GM21367 (cell line): Measurements from ENCODE around the gene ZBTB17.

ENCODE experiments used
- ATAC-seq: cut with Tn5 transposase; IDR thresholded peaks from one replicate; pipeline ENCODE4 v1.9.1; 2021; ENCODE audit not compliant: unreplicated experiment

The ZBTB17 gene

DNA sequence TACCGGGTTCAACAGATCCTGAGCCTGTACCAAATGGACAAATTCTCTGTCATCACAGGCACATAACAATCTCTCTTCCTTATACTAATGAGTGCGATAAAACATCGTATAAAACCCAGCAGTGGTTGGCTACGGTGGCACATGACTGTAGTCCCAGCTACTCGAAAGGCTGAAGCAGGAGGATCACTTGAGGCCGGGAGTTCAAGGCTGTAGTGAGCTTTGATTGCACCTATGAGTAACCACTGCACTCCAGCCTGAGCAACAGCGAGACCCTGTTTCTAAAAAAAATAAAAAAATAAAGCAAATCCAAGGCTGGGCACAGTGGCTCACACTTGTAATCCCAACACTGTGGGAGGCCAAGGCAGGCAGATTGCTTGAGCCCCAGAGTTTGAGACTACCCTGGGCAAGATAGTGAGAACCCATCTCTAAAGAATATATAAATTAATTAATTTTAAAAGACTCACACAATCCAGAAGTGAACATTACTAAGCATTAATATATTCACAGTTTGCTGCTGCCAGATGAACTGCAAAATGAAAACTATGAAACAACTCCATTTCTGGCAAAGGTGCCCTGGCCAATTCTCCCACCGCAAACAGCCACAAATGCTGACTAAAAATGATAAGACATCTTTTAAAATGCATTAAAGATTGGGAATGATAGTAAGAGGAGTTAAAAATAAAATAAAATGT, 13.1 kb downstream of the ZBTB17 start:
- no peak for ATAC-seq

DNA sequence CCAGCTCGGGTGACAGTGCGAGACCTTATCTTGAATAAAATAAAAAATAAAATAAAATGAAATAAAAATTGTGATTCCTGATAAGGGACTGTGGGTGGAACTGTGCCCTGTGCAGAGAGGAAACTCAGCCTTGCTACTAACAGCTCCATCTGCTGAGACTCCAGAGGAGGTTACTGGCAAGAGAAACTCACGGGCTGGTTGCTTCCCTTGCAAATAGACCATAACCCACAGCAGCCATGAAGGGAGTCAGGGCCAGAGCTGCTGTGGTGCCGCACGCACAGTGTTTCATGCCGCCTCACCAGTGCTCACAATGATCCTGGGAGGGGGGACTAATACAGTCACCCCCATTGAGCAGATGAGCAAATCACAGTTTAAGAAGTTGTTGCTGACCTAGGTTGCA, 13.7 kb downstream of the ZBTB17 start:
- ATAC-seq = no peak

DNA sequence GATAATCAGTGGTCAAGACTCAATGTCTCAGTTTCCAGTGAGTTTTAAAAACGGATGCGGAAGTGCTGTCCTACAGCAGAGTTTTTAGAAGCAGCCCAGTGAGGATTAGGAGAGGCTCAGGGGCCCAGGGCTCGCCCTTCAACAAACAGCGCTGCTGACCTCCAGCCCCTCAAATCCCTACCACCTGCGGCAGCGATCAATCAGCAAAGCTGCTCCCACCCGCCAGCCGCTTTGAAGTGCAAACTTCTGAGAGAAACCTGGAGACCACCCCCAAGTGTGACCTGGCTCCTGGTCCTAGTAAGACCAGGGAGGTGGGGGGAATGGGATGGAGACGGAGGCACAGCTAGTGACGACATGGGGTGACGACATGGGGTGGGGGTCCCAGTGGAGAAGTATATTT, 14.4 kb downstream of the ZBTB17 start:
- ATAC-seq = no peak

DNA sequence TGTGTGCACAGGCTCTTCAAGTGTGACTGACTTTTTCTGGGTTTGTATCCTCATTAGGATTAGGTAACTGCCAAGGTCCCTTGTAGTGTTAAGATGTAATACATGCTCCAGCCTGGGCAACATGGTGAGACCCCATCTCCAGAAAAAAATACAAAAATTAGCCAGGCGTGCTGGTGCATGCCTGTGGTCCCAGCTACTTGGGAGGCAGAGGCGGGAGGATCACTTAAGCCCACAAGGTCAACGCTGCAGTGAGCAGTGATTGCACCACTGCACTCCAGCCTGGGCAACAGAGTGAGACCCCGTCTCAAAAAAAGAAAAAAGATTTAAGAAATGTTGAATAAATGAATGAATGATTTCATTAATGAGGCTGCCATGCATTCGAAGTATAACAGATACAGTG, 15.1 kb downstream of the ZBTB17 start:
- no peak for ATAC-seq

DNA sequence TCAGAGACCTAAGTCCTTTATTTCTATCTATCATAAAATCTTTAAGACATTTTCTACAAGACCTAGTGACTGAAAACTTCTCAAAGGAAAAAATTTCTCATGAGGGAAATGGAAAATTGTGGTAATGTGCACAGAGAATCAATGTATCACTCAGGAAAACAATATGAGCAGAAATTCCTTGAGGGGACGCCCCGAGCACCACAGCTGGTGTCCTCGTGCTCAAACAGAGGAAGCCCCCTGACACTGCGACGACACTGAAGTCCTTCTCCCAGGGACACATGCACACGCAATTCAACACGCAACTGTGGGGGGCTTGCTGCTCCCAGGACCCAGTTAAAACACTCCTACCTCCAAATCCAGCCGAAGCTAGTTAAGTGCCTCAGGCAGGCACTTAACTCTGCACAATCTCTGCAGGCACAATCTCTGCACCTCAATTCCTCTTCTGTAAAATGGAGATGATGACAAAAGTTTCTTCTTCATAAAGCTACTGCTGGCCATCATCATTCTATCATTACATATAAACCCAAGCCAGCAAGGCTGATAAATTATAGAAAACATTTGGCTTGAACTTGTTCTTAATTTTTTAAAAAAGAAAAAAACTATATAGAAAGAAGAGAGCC, 16.0 kb downstream of the ZBTB17 start:
- no peak for ATAC-seq

DNA sequence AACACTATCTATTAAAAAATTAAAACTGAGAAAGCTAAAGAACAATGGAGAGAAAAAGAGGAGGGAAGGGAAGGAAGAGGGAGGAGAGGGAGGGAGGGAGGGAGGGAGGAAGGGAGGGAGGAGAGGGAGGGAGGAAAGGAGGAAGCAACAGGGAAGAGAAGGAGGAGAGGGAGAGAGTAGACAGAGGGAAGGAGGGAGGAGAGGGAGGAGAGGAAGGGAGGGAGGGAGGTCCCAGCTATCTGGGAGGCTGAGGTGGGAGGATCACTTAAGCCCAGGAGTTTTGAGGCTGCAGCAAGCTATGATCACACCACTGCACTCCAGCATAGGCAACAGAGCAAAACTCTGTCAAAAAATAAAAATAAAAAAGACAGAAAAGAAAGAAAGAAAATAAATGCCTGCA, 16.5 kb downstream of the ZBTB17 start:
- no peak for ATAC-seq

DNA sequence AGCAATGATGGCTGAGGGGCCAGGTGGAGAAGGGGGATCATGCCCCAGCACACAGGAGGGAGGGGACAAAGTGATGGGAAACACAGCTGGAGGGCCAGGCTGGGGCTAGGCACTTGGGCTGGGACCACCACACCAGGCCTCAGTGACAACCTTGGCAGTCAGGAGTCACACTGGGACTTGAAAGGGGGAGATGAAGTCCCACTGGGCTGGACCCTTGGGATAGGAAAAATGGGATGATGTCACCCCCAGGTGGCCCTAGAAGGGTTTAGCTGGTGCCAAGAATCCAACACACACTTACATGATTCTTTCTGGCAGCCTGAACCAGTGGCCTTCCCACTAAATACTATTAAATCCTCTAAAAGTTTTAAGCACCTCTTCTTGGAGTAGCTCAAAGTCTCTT, 17.1 kb downstream of the ZBTB17 start:
- ATAC-seq = no peak

DNA sequence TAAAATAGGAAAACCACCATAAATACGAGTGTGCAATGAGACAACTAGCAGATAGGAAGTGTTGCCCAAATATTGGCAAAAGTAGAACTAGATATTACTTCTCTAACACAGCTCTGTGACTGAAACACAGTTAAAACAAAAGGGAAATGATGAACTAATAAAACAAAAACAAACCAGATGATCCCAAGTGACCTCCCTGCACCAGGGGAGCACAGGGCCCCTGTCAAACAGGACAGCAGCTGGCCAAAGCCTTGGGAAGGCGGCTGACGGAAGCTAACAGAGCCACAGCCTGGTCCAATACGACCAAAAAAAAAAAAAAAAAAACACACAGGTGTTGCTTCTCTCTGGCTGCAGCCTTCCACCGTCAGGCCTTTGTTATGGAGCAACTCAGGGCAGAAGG, 17.8 kb downstream of the ZBTB17 start:
- ATAC-seq = no peak

DNA sequence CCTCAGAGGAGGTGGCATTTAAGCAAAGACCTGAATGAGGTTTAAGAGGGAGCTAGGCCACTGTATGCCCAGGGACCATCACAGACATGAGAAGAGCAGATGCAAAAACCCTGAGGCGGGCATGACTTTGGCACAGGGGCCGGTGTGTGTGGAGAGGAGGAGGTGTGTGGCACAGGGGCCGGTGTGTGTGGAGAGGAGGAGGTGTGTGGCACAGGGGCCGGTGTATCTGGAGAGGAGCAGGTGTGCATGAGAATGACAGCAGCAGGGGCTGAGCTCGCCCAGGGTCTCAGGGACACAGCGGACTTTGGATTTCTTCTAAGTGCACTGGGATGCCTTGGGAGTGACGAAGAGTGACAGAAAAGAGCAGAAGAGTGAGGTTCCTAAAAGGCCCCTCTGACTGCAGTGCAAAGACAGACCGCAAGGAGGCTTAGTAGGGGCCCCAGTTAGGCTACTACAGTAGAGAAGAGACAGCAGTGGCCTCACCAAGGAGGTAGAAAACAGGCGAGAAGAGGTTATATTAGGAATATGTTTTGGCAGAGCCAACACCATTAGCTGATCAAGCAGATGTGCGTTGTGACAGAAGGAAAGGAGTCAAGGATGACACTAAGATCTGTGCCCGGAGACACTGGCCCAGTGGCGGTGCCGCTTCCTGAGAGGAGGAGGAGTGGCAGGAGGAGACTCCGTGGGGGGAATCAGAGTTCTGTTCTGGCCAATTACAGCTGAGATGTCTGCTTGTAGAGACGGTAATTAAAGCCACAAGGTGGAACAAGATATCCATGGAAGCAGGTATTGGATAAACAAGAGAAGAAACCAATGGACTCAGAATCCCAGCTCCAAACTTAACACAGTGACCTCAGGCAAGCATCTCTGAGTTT, 18.4 kb downstream of the ZBTB17 start:
- ATAC-seq = no peak

DNA sequence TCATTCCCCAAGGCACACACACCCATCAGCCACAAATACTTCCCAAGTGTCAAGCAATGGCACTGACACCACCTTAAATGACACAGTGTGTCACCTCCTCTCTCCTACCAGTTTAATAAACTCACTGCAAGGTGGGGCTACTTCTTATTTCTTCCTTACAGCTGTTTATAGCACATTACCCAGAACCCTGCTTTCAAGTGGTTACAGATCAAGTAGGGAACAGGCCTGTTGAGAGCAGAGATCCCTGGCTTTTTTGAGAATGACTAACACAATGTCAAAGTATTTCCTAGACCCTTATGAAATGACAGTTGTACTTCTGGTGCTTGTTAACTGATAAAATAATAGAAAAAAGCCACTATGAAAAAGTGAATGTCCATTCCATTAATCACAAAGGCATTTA, 19.8 kb downstream of the ZBTB17 start:
- no peak for ATAC-seq

DNA sequence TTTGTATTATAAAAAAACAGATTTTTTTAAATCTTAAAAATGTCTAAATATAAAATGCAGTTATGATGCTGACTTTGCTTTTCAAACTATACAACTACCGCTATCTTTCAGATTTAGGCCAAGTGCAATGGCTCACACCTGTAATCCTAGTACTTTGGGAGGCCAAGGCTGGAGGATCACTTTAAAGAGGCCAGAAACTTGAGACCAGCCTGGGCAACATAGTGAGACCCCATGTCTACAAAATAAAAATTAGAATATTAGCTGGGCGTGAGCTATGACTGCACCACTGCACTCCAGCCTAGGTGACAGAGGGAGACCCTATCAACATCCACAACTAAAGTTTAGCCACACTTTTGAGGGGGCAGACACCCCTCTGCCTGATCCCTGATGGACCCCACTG, 20.3 kb downstream of the ZBTB17 start:
- no peak for ATAC-seq

DNA sequence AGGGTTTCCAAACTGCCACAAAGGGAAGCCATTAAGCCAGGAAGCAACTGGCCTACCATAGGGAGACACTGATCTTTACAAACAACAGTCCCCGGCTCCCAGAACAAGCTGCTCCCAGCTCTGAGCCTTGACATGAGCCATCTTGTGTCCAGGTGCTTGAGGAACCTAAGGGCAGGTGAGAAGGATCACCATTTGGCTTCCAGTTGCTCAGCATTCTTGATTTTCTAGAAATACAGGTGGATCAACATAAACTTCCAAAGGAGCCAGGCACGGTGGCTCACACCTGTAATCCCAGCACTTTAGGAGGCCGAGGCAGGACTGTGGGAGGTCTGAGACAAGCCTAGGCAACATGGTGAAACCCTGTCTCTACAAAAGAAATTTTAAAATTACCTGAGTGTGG, 21.6 kb downstream of the ZBTB17 start:
- ATAC-seq = no peak

DNA sequence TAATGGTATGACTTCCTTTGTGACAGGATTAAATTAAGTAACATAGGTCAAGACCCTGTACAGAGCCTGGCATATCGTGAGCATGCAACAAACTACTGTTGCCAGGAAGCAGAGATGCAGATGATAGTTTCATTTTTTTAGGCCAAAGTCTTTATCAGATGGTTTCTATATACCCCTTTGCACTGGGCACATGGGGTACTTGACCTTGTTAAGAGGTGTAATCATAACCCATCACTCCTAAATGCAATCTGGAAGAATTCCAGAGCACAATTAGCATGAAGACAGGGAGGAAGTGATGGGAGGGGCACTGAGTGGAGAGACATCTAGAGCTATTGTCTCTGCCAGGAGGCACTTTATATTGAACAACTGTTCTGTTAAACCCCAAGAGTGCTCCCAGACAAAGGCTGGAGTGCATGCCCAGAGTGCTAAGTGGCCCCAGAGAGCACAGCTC, 22.1 kb downstream of the ZBTB17 start:
- ATAC-seq = no peak

DNA sequence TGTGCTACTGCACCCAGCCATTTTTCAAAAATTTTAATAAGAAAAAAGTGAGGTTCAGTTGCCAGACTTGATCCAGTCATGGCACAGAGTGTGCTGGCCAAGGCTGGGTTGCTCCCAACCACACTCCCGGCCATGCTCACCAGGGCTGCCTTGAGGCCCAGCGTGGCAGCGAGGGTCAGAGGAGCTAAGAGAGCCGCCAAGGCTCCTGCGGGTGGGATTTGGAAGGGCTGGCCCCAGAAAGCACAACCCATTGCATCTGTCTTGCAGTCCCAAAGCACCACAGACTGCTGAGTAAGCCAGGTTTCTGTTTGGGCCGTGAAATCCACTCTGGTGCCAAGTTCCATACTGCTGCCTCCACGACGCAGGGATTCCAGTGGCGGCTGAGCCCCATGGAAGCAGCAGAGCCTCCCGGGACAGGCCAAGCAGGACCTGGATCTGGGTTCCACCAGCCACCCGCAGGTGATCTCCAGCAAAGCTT, 22.6 kb downstream of the ZBTB17 start:
- no peak for ATAC-seq

DNA sequence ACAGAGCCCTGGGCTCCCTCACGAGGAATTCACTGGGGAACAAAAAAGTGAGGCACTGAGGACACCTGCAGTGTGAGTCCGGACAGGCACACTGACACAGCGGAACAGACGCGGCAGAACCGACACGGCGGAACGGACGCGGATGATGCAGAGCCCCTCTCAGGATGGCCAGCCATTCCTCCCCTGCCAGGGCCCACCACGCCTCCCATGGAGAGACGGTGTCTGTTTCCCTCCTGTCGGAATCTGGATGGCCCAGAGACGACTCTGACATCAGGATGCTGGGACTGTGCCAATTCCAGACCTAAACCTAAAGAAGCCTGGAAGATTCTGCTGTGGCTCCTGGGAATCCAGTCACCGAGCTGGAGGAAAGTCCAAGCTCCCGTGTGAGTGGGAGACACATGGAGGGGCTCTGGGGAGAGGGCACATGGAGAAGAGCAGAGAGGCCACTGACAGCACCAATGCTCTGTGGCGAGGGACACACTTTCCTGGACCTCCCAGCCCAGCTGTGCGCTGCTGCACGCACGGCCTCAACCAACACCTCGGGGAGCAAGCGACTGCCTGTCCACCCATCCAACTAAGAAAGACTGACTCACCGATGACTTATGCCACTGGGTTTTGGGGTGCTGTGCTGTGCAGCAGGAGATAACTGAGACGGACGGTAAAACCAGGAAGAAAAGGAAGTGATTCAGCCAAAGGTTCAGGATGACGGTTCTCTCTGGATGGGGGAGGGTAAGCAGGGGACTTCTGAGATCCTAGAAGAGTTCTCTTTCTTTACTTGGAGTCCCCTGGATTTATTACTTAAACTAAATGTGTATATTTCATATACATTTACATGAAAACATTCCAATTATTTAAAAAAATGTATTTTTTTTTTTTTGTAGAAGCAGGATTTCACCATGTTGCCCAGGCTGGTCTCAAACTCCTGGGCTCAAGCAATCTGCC, 23.3 kb downstream of the ZBTB17 start:
- ATAC-seq = no peak

DNA sequence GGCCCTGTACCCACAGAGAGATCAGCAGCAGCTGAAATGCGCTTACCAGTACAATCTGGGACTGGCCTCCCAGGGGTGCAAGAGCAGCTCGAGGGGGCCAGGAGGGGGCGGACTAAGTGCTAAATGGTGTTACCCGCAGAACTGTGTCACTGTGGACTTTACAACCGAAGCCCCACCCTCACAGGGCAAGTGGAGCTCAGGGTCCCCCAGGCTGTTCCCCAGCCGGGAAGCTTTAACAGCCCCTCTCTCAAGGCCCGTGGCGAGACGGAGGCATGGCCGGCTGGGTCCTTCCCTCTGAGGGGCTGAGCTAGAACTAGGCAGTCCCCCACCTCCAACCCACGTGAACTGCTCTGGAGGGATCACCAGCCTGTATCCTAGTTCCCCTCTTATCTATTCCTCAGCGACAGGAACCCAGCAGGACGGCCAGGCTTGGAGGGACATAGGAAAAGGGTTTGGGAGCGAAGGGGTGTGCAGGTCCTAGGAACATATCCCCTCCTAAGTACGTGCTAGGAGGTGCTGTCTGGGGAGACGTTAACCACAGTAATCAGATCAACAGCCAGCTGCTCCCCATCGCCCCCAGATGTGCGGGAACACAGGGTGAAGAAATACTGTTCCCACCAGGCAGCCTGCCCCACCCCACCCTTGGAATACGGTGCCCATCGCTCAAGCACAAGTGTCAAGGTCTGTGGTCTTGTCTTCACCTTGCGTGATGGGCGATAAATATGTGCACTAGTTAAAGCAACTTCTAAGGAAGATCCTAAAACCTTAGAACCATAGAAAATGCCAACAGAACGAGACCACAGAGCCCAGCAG, 24.4 kb downstream of the ZBTB17 start:
- no peak for ATAC-seq

DNA sequence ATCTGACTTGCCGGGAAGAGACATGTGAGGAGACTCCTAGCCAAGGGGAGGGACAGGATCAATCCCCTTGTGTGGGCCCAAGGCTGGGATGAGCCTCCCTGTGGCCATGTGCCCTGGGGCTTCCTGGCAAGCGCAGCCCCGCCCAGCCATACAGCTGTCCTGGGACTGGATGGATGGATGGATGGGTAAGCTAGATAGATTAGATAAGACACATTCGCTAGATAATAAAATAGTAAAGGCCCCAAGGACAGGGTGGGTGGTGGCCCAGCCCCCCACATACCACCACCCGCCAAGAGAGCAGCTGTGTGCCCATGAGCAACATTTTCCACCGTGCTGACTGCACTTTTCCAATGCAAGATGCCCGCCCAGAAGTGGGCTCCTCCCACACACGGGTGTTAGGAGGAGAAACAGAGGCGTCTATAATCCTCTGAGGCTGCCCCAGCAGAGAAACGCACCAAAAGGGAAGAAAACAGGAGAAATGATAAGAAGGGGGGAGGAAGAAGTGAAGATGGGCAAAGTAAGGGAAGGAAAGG, 25.1 kb downstream of the ZBTB17 start:
- no peak for ATAC-seq

DNA sequence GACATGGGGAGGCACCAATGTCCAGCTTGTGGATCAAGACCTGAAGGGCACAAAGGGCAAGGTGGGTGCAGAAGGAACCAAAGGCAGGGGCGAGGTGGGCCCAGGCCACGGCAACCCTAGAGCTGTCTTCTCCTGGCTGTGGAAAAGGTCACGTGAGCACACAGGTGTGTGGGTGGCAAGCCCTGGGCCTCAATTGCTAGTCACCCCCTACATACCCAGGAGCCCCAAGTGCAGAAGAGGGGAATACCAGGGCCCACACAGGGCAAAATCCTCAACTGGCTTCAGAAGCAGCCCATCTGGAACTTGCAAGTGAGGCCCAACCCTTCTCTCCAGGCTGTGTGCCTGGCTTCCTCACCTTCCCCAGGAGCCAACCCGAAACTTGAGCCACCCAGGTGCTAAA, 25.6 kb downstream of the ZBTB17 start:
- ATAC-seq = no peak

DNA sequence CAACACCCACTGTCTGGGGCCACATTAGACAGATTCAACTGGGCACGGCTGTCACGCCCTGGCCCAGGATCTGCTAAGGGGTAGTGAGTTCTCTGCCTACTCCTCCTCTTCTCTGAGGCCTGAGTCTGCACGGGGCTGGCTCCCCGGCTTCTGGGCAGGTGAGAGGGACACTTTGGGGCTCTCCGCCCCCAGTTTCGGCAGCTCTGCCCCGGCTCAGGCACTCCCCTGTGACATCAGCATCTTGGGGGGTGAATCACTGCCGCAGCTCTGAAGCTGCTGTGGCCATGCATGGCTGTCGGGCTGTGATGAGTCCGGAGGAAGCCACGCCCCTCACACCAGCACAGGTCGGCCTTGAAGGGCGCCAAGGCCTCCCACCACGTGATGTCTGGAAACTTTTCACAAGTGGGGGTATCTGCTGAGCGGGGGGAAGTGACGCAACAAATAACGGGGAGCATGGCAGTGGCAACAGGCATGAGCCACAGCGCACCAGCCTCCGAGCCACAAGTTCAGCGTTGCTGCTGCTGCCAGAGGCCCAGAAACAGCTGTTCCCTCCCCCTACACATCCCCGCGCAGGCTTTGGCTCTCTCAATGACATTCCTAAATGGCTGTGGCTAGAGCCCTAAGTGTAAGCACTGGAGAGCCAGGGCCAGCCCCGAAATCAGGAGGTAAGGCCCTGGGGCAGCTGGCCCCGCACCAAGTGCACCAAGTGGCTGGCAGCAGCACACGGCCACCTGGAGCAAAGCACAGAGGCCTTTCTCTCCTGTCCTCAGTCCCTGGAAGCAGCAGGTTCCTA, 26.3 kb downstream of the ZBTB17 start:
- ATAC-seq = peak; percentile 52
